Brain microvascular endothelial cell (primary cell): ENCODE measurements around the gene ZDHHC17.

ENCODE experiments used
- DNase-seq: peaks from one replicate; pipeline ENCODE4 v3.0.0-alpha.2; 2020
- H3K27ac ChIP-seq: fragments of 250-450 bp; sonication (Bioruptor Pico); 2 replicates; pipeline ENCODE4 v1.5.1; 2020; ENCODE audit warnings: mild to moderate bottlenecking, moderate library complexity
- H3K27me3 ChIP-seq: fragments of 250-450 bp; sonication (Bioruptor Pico); replicated peaks from 2 replicates; pipeline ENCODE4 v1.5.1; 2020; ENCODE audit warnings: mild to moderate bottlenecking
- H3K36me3 ChIP-seq: fragments of 250-450 bp; sonication (Bioruptor Pico); replicated peaks from 2 replicates; pipeline ENCODE4 v1.5.1; 2020; ENCODE audit warnings: mild to moderate bottlenecking
- H3K4me3 ChIP-seq: 2 replicates; pipeline ENCODE4 v1.5.1; 2011; ENCODE audit warnings: low read depth, mild to moderate bottlenecking, control low read depth, low read length, moderate library complexity
- in situ Hi-C: cut with HindIII; loops from 2 replicates; pipeline ENCODE4 v1.10.0; 2017; ENCODE audit warnings: low sequenced_read_pairs, low pct_ligation_motif_present
- TF ChIP-seq, protein P1 (sequence below): IDR thresholded peaks from 2 replicates; pipeline ENCODE4 v1.5.1; 2011; ENCODE audit warnings: low read depth, mild to moderate bottlenecking, moderate library complexity, low read length, control low read depth, inconsistent platforms; ENCODE audit errors: missing control alignments

The ZDHHC17 gene

DNA sequence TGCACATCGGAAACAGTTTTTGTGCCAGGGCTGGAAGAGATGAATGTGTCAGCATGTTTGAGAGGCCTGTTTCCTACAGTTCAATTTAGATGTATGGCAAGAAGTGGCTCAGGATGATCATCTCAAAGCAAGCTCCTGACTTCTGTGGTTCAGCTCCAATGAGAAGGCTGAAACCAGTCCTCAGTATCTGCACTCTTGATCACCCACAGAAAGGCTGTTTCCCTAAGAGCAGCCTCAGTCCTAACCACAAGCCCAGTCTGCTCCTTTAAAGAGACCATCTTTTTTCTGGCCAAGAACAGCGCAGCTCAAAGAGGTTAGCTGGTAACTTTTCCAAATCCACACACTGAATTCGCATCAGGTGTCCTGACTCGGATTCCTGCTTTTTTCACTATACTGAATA lies 95.7 kb downstream of the ZDHHC17 start:
- in situ Hi-C loops: no loop called here
- DNase-seq: no peak
- Histone ChIP-seq H3K27ac (no peak overlapping the region), H3K27me3 (no peaks in the 10 kb centered on the region), H3K4me3 (no peak overlapping the region), H3K36me3 (peaks cover 10% of the 10 kb centered on the region)
- TF ChIP-seq, protein P1, sequence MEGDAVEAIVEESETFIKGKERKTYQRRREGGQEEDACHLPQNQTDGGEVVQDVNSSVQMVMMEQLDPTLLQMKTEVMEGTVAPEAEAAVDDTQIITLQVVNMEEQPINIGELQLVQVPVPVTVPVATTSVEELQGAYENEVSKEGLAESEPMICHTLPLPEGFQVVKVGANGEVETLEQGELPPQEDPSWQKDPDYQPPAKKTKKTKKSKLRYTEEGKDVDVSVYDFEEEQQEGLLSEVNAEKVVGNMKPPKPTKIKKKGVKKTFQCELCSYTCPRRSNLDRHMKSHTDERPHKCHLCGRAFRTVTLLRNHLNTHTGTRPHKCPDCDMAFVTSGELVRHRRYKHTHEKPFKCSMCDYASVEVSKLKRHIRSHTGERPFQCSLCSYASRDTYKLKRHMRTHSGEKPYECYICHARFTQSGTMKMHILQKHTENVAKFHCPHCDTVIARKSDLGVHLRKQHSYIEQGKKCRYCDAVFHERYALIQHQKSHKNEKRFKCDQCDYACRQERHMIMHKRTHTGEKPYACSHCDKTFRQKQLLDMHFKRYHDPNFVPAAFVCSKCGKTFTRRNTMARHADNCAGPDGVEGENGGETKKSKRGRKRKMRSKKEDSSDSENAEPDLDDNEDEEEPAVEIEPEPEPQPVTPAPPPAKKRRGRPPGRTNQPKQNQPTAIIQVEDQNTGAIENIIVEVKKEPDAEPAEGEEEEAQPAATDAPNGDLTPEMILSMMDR: no peak

DNA sequence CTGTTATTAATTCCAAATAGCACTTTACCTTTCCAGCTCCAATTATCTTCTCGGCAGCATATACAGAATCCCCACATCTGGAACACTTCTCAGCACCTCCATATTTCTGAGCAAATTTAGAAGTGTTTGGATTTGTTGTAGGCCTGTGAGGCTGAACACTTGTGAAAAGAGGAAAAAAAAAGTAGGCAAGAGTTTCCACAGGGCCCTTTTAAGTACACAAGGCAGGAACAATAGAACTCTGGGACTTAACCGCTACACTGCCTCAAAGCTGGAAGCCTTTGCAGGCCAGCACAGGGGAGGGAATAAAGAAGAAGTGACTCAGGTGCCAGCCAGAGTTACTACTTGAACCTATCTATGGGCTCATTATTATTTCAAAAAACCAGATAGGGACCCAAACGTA lies 96.3 kb downstream of the ZDHHC17 start:
- TF ChIP-seq, protein P1: no peak
- H3K27ac ChIP-seq: no peak overlapping the region
- DNase-seq: no peak
- in situ Hi-C loops: no loop called here
- H3K36me3 ChIP-seq: peaks cover 10% of the 10 kb centered on the region
- H3K27me3 ChIP-seq: no peaks in the 10 kb centered on the region
- H3K4me3 ChIP-seq: no peak overlapping the region

DNA sequence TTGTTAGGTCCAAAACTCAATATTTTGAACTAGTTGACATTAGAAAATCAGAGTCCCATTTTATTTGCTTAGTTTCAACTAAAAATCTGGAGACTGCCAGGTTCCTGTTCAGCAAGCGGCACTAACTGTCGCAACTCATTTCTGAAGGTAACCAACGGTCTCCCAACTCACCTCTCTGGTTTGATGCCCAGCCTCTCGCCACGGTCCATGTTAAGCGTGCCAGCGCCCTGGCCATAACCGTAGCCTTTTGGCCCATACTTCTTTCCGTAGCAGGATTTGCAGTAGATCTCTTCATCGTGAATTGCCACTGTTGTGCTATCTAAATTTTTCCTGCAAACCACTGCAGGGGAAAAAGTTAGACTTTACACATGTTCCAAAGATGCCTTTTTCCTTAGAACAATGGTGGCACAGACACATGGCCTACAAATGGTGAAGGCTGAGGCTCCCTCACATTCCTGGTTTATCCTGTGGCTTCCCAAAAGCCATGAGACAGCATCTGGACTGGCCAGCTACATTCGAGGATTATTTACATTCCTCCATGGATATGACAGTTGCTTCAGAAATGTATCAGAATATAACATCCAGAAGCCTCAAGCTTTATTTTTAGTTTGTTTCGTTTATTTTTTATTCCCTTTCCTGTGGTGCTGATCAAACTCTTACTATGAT lies 99.2 kb downstream of the ZDHHC17 start:
- TF ChIP-seq, protein P1: no peak
- DNase-seq: peak; percentile 53
- Histone ChIP-seq H3K27ac (no peak overlapping the region), H3K27me3 (no peaks in the 10 kb centered on the region), H3K36me3 (no peaks in the 10 kb centered on the region), H3K4me3 (no peak overlapping the region)
- in situ Hi-C loops: no loop called here

DNA sequence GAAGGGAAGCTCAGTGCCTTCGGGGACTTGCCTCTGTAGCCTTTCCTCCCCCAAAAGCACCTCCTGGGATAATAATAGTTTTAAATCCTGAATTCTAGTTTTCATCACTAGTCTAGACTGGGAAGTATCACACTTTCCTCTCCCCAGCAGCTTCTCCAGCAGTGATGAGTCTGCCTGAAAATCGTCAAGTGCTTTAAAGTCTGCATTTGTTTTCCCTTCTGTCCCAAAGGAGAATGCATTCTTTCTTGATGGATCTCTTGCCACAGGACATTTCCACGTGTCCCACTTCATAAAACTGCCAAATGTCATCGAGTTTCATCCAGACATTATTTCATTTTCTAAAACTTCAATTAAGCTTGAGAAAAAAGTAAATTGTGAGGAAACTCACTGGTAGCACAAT lies 99.9 kb downstream of the ZDHHC17 start:
- Histone ChIP-seq H3K27ac (no peak overlapping the region), H3K27me3 (no peaks in the 10 kb centered on the region), H3K4me3 (no peak overlapping the region), H3K36me3 (no peaks in the 10 kb centered on the region)
- TF ChIP-seq, protein P1: no peak
- no peak for DNase-seq
- in situ Hi-C loops: no loop called here

DNA sequence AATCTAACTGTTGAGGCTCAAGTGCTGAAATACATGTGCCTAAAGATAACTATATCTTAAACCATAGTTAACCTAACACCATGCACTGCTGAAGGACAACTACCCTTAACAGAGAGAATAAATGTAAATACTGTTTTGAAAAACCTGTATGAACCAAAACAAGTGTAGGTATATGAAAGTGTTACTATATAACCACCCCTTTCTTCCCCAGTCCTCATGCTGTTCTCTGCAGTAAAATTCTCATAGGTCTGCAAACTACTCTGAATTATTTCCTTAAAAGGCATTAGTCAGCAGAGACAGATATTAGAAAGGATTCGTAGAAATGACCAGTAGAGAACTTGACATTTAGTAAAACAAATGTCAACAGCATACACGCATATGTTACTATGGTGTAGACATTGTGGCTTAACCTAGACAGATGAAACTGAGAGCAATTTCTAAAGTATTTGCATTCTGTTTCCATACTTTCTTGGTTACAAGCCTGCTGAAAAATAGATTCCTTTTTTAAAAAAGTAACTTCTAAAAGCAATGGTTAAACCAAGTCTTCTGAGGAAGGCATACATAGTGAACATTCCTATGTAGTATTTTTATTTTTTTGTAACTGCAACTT lies 101.0 kb downstream of the ZDHHC17 start:
- H3K27me3 ChIP-seq: no peaks in the 10 kb centered on the region
- in situ Hi-C loops: no loop called here
- DNase-seq: no peak
- TF ChIP-seq, protein P1: no peak
- H3K4me3 ChIP-seq: no peak overlapping the region
- H3K36me3 ChIP-seq: no peaks in the 10 kb centered on the region
- H3K27ac ChIP-seq: no peak overlapping the region
